GM18505 (cell line): ENCODE data around the gene KCNK10.

ENCODE experiments used
- ATAC-seq: cut with Tn5 transposase; IDR thresholded peaks from one replicate; pipeline ENCODE4 v1.9.1; 2021; ENCODE audit not compliant: unreplicated experiment
- POLR2A ChIP-seq: IDR thresholded peaks from 4 replicates; pipeline ENCODE4 v1.6.1; 2011; ENCODE audit warnings: borderline replicate concordance; ENCODE audit not compliant: insufficient read depth, insufficient read length; ENCODE audit errors: extremely low read depth

KCNK10 gene

GRCh38 chr14:88247228-88247627, 75.8 kb downstream of the KCNK10 start:
- TF ChIP-seq POLR2A = no peak
- ATAC-seq = no peak

- TF ChIP-seq POLR2A = no peak
- no peak for ATAC-seq
Measured at GRCh38 chr14:88245321-88245720, 77.7 kb downstream of the KCNK10 start.

- ATAC-seq = no peak
- TF ChIP-seq POLR2A = no peak
Measured at GRCh38 chr14:88243946-88244345, 79.1 kb downstream of the KCNK10 start.

GRCh38 chr14:88242446-88242845, 80.6 kb downstream of the KCNK10 start:
- no peak for ATAC-seq
- TF ChIP-seq POLR2A = no peak

- no peak for TF ChIP-seq POLR2A
- no peak for ATAC-seq
Measured at GRCh38 chr14:88241810-88242209, 81.3 kb downstream of the KCNK10 start.

- TF ChIP-seq POLR2A = no peak
- no peak for ATAC-seq
Measured at GRCh38 chr14:88234442-88234841, 88.6 kb downstream of the KCNK10 start.

GRCh38 chr14:88233915-88234314, 89.2 kb downstream of the KCNK10 start:
- no peak for TF ChIP-seq POLR2A
- ATAC-seq = no peak

GRCh38 chr14:88232771-88233170, 90.3 kb downstream of the KCNK10 start:
- ATAC-seq = no peak

GRCh38 chr14:88231603-88232002, 91.5 kb downstream of the KCNK10 start:
- no peak for TF ChIP-seq POLR2A
- no peak for ATAC-seq

More at GRCh38 chr14:88232771-88233170, 90.3 kb downstream of the KCNK10 start:
- no peak for TF ChIP-seq POLR2A

- no peak for ATAC-seq
- no peak for TF ChIP-seq POLR2A
Measured at GRCh38 chr14:88229428-88229827, 93.6 kb downstream of the KCNK10 start.

GRCh38 chr14:88228522-88229236, 94.4 kb downstream of the KCNK10 start:
- no peak for TF ChIP-seq POLR2A
- ATAC-seq = no peak

- ATAC-seq = no peak
- TF ChIP-seq POLR2A = no peak
Measured at GRCh38 chr14:88227693-88228092, 95.4 kb downstream of the KCNK10 start.

GRCh38 chr14:88225721-88226120, 97.3 kb downstream of the KCNK10 start:
- ATAC-seq = no peak
- no peak for TF ChIP-seq POLR2A

GRCh38 chr14:88218119-88218915, 104.8 kb downstream of the KCNK10 start:
- TF ChIP-seq POLR2A = no peak

More at GRCh38 chr14:88218119-88218915, 104.8 kb downstream of the KCNK10 start:
- no peak for ATAC-seq
